Upper lobe of right lung (tissue), 1 donor: Measurements from ENCODE around the gene CAPN10. TPM values are rescaled to one million over a fixed set of nuclear protein-coding genes. Genes with fewer than 3 reads are reported as not detected.

Experiments used
- ATAC-seq: fragments of 200-7000 bp; cut with Tn5 transposase; one replicate; pipeline ENCODE4 v1.9.1; 2020; ENCODE audit warnings: mild to moderate bottlenecking, moderate library complexity
- DNase-seq: peaks from one replicate; pipeline ENCODE4 v3.0.0-alpha.2; 2020
- H3K27ac ChIP-seq: fragments of 200-600 bp; one replicate; pipeline ENCODE4 v1.8.0; 2022
- H3K27me3 ChIP-seq: fragments of 200-600 bp; one replicate; pipeline ENCODE4 v1.8.0; 2022; ENCODE audit warnings: mild to moderate bottlenecking
- H3K36me3 ChIP-seq: fragments of 200-600 bp; one replicate; pipeline ENCODE4 v1.8.0; 2022
- H3K4me1 ChIP-seq: fragments of 200-600 bp; one replicate; pipeline ENCODE4 v1.8.0; 2022
- H3K4me3 ChIP-seq: fragments of 200-600 bp; one replicate; pipeline ENCODE4 v1.8.0; 2022; ENCODE audit warnings: mild to moderate bottlenecking
- H3K9me3 ChIP-seq: fragments of 200-600 bp; one replicate; pipeline ENCODE4 v1.8.0; 2022
- intact Hi-C: fragments of 100-400 bp; cut with DNase I; formaldehyde crosslinking; loops from one replicate; pipeline ENCODE4 v1.11.0; 2022
- total RNA-seq: library from RNA; stranded (reverse); fragmentation: NEBNext Ultra II Directional; extraction: Animal tissue kit (Norgen Biotek cat#: 25700); gene quantifications from one replicate; pipeline ENCODE4 v1.2.1, GENCODE V29; 2021
- TF ChIP-seq, protein P1 (sequence below): fragments of 200-600 bp; IDR thresholded peaks from one replicate; pipeline ENCODE4 v1.8.0; 2022; ENCODE audit warnings: antibody characterized with exemption
- donor health status: DM: no; HTN: yes; CAD: no; lungs with severe emphysema.

The CAPN10 gene
- total RNA-seq, 1 donor from 2014 or later = 31.8 TPM

DNA sequence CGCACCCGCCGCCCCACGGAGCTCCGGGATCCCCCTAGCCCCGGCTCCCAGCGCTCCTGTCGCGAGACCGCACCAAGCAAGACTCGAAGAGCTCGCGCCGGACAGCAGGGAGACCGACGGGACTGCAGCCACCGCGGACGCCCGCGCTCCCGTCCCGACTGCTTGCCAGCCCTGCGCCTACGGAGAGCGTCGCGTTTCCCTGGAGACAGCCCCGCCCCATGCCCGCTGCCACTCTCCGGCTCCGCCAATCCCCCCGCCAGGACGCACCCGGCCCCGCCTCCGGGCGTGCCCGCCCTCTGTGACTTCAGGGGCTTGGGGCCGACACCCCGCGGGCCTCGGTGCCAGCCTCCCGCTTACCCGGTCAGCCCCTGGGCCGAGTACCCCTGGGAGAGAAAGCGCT is 28.7 kb upstream of the CAPN10 start, which contains the start of gene ANKMY1:
Gene ANKMY1 (minus strand): TSS at position 181 of the 400 bp plus-strand sequence. CDS start 653 bp downstream, outside the sequence.
- H3K27ac ChIP-seq = no peak within 1 kb of the TSS
- intact Hi-C loops = no loop called here

DNA sequence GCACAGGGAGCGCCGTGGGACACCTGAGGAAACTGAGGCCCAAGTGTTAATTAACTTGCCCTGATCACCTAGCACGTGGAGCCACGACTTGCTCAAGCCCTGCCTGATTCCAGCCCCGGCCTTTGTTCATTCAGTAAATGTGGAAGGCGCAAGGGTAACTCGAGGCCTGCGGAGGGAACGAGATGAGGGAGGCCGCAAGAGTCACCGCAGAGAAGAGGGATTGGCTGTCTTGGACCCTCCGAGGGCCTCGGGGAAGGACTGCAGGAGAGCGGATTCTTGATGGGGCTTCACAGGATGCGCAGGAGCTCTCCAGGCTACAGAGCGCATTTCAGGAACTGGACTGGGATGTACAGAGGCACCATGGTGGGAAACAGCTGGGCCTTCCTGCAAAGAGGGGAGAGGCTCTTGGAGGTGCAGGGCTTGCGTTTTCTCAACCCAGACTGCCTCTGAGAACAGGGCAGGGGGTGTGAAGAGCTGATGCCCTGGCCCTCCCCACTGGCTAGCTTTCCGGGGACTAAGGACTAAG is 28.2 kb upstream of the CAPN10 start:
- Histone ChIP-seq H3K27ac (no peak overlapping the region), H3K4me3 (peak overlapping the region; percentile 45), H3K9me3 (no peaks in the 10 kb centered on the region), H3K4me1 (peaks cover 48% of the 10 kb centered on the region), H3K36me3 (no peaks in the 10 kb centered on the region), H3K27me3 (no peaks in the 10 kb centered on the region)
- TF ChIP-seq, protein P1, sequence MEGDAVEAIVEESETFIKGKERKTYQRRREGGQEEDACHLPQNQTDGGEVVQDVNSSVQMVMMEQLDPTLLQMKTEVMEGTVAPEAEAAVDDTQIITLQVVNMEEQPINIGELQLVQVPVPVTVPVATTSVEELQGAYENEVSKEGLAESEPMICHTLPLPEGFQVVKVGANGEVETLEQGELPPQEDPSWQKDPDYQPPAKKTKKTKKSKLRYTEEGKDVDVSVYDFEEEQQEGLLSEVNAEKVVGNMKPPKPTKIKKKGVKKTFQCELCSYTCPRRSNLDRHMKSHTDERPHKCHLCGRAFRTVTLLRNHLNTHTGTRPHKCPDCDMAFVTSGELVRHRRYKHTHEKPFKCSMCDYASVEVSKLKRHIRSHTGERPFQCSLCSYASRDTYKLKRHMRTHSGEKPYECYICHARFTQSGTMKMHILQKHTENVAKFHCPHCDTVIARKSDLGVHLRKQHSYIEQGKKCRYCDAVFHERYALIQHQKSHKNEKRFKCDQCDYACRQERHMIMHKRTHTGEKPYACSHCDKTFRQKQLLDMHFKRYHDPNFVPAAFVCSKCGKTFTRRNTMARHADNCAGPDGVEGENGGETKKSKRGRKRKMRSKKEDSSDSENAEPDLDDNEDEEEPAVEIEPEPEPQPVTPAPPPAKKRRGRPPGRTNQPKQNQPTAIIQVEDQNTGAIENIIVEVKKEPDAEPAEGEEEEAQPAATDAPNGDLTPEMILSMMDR = no peak
- ATAC-seq = no peak
- intact Hi-C loops = no loop called here
- no peak for DNase-seq

More for the DNA sequence above, 28.7 kb upstream of the CAPN10 start, which contains the start of gene ANKMY1:
- peak; percentile 41 for ATAC-seq
- H3K4me1 ChIP-seq = peaks cover 43% of the 10 kb centered on the region
- no peaks in the 10 kb centered on the region for H3K36me3 ChIP-seq
- DNase-seq = peak; percentile 91
- TF ChIP-seq, protein P1 = no peak
- peak within 1 kb of the TSS; percentile 45 for H3K4me3 ChIP-seq
- no peaks in the 10 kb centered on the region for H3K27me3 ChIP-seq
- H3K9me3 ChIP-seq = no peaks in the 10 kb centered on the region

DNA sequence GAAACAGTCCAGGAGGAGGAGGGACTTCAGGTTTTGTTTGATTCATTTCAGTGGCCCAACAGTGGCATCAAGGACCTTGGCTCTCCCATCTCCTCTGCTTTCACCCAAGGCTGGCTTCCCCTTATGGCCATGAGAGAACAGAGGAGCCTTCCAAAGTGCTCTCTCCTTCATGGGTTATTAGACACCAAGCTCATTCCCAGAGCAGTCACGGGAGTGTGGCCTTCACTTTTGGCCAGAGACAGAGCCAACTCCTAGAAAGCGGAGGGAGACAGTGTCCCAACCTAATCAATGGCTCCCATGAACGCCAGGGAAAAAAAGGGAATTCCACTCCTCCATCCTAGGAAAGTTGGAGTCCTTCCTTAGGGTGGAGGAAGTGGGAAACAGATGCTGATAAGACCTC is 27.2 kb upstream of the CAPN10 start:
- DNase-seq = no peak
- Histone ChIP-seq H3K36me3 (no peaks in the 10 kb centered on the region), H3K27me3 (no peaks in the 10 kb centered on the region), H3K27ac (no peak overlapping the region), H3K4me1 (peaks cover 56% of the 10 kb centered on the region), H3K4me3 (peak overlapping the region; percentile 98), H3K9me3 (no peaks in the 10 kb centered on the region)
- ATAC-seq = no peak
- intact Hi-C loops = no loop called here
- TF ChIP-seq, protein P1 = no peak

DNA sequence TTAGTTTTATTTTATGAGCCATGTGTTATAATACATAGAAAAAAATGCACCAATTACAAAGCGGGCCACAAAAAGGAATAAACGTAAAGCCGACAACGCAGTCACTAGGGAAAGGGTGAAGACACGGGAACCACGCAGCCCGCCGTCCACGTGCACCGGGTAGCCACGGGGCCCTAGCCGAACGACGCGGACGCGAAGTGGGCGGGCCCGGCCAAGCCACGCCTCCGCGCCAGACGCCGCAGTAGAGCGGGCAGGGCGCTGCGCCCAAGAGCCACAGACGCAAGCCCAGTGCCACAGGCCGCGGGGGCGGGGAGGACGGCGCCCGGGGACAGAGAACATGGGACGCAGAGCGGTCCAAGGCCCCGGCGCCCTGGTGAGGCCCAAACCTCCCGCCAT is 26.5 kb upstream of the CAPN10 start, which contains the start of gene DUSP28:
Gene DUSP28 (plus strand): TSS at position 274 of the 396 bp plus-strand sequence. CDS start 328 bp downstream, outside the sequence.
- peak; percentile 87 for ATAC-seq
- H3K27ac ChIP-seq = peak within 1 kb of the TSS; percentile 100
- H3K36me3 ChIP-seq = no peaks in the 10 kb centered on the region
- peaks cover 64% of the 10 kb centered on the region for H3K4me1 ChIP-seq
- H3K4me3 ChIP-seq = peak within 1 kb of the TSS; percentile 98
- TF ChIP-seq, protein P1 = no peak
- intact Hi-C loops = no loop called here
- H3K27me3 ChIP-seq = no peaks in the 10 kb centered on the region
- DNase-seq = peak; percentile 98
- no peaks in the 10 kb centered on the region for H3K9me3 ChIP-seq

DNA sequence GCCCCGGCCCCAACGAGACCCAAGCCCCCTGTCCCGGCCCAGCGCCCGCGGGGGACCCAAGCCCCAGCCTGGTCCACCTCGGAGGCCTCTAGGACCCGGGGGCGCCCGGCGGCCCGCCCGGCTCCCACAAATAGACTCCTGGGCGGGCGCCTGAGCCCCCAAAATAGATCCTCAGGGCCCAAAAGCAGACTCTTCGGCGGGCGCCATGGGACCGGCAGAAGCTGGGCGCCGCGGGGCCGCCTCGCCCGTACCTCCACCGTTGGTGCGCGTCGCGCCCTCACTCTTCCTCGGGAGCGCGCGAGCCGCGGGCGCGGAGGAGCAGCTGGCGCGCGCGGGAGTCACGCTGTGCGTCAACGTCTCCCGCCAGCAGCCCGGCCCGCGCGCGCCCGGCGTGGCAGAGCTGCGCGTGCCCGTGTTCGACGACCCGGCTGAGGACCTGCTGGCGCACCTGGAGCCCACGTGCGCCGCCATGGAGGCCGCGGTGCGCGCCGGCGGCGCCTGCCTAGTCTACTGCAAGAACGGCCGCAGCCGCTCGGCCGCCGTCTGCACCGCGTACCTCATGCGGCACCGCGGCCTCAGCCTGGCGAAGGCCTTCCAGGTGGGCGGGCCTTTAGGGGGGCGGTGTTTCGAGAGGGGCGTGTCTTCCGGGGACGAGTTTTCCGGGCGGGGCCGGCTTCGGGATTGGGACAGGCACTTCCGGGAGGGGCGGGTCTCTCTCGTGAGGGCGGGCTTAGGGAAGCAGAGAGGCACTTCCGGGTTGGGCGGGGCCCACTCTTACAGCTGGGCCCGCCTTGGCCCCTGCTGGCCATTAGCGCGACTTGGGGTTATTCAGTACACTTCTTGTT is 25.8 kb upstream of the CAPN10 start:
- Histone ChIP-seq H3K9me3 (no peaks in the 10 kb centered on the region), H3K27ac (peak overlapping the region; percentile 100), H3K4me3 (peak overlapping the region; percentile 98), H3K27me3 (no peaks in the 10 kb centered on the region), H3K36me3 (no peaks in the 10 kb centered on the region), H3K4me1 (peaks cover 70% of the 10 kb centered on the region)
- ATAC-seq (peak; percentile 85), DNase-seq (peak; percentile 100)
- TF ChIP-seq, protein P1 = peak; percentile 32
- intact Hi-C loops = no loop called here
